ENCODE data around the gene CHCHD4.
"Not testable (repeated sequence)": the region's sequence is repeated elsewhere in the genome, so short reads cannot be mapped to it uniquely, and the experiment has no call there.

Gene CHCHD4

DNA sequence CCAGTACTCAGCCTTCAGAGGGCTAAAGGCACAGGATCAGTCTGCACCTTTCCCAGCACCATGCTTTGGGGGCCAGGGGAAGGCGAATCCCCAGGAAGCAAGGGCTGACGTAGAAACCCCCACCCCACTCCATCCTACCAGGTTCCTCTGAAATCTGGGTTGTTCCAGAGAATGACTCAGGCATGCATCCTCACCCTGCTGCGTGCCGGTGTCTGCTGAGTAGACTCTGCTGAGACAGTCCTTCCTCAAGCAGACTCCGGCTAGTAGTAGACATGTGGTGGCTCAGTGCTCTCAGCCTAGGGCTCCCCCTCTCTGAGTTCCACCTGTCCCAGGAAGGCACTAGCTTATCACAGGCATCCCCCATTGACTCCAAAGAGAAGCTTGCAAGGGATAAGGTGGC, 9.2 kb upstream of the CHCHD4 start:
- no peak for DNase-seq

DNA sequence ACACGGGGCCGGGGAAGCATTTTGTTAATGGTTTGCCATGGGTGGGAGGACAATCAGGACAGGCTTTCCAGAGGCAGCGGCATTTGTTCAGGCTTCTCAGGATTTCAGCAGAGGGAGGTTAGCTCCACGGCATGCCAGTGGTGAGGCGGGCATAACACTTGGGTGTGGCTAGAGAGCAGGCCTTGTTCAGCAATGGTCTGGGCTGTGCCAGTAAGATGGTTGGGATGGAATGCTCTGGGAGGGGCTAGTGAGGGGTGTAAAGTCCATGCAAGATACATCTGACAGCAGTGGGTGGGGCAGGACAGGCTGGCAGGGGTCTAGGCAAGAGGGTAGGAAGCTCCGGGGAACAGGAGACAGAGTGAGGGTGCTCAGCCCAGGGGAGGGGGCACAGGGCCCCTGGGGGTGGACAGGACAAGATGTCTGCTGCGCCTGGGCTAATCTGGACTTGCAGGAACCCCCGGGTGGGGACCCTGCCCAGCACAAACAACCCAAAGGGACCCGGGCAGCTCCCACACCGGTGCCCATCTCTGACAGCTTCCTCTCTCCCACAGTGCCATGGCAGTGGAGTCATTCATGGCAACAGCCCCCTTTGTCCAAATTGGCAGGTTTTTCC, 8.6 kb upstream of the CHCHD4 start:
- no peak for DNase-seq

DNA sequence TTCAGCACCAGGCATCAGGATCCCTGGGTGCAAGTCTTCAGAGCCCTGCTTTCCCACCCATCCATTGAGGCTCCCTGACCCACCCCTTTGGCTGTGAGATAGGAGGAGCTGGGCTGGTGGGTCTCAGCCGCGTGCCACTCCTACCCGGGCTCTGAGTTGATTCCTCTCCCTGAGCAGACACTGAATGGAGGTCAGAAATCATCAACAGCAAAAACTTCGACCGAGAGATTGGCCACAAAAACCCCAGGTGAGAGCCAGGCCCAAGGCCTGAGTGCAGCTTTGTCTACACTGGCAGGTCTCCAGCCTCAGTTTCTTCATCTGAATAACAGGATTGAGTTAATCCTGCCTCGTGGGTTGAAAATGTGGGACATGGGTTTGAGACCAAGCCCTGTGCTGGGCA, 8.0 kb upstream of the CHCHD4 start:
- no peak for DNase-seq

DNA sequence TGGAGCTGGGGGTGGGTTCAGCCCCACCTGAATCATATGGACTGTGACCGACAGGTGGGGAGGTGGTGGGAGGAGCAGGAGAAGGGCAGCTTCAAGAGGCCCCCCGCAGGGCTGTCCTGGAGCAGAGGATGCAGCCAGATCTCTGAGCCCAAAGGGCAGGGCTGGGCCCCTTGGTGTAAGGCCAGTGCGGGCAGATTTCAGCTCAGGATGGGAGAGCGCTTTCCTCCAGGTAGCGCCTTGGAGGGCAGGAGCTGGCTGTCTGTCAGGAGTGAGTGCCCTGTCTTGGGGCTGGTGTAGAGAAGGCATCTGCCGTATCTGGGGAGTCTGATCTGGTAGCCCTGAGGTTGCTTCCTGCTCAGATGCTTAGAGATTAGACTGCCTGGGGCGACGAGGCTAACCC, 7.5 kb upstream of the CHCHD4 start:
- no peak for DNase-seq

DNA sequence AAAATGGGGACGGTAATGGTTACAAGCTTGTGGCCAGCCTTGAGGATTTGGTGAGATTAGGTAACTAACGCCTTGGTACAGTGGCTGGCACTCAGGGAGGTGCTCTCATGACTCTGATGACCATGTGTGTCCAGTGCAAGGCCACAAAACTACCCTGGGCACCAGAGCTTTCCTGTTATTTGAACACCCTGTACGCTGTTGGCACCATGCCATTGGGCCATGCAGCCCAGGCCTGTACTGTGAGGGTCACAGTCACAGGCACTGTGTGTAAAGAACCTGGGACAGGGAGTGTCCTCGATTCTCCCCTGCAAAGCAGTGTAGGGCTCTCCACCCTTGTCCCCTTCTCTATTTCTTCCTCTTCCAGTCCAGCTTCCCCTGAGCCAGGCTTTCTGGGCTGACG, 6.5 kb upstream of the CHCHD4 start:
- DNase-seq: no peak

DNA sequence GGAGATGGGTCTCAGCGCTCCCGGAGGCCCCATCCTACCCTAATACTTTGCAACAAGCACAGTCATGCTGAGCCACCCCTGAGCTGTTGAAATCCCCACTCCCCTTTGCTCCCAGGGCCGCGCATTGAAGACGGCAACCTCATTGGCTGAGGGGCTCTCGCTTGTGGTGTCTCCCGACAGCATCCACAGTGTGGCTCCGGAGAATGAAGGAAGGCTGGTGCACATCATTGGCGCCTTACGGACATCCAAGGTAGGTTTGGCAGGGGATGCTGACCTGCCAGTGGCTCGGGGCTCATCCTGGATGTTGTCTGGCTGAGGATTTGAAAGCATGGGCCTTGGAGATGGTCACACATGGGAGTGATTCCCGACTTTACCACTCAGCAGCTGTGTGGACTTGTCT, 6.0 kb upstream of the CHCHD4 start:
- DNase-seq: no peak

DNA sequence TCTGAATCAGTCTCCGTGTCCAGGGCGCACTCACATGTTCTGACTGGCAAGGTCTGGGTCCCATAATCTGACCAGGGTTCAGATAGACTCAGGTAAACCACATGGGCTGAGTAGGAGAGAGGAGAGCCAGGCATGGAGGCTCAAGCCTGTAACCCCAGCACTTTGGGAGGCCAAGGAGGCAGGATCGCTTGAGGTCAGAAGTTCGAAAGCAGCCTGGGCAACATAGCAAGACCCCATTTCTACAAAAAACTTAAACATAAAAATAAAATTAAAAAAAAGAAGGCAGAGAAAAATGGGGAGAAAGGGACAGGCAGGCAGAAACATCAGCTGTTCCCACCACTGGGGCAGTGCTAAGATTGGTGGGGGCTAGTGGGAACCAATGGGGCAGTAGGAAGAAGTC, 5.6 kb upstream of the CHCHD4 start:
- no peak for DNase-seq

DNA sequence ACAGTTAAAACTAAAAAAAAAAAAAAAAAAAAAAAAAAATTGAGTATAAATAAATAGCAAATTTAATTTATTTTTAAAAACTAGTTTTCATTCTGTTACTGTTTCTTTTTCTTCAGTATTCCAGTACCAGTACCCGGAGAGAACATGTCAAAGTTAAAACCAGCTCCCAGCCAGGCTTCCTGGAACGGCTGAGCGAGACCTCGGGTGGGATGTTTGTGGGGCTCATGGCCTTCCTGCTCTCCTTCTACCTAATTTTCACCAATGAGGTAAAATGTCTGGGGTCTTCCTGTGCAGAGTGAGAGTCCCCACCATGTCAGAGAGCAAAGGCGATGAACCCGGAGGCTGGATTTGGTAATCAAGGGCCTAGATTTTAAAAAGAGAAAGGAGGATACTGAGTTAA, 4.6 kb upstream of the CHCHD4 start:
- DNase-seq: no peak

DNA sequence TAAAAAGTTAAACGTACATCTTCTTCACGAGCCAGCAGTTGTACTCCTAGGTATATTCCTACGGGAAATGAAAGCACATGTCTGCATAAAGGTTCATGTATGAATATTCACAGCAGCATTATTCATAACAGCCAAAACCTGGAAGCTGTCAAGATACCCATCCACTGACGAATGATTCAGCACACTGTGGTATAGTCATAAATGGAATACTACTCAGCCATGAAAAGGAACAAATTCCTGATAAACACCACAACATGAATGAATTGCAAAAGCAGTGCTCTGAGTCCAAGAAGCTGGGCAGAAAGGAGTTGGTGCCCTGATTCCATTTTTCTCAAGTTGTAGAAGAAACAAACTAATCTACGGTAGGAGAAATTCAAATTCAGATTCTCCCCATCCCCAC, 4.1 kb upstream of the CHCHD4 start:
- DNase-seq: no peak

DNA sequence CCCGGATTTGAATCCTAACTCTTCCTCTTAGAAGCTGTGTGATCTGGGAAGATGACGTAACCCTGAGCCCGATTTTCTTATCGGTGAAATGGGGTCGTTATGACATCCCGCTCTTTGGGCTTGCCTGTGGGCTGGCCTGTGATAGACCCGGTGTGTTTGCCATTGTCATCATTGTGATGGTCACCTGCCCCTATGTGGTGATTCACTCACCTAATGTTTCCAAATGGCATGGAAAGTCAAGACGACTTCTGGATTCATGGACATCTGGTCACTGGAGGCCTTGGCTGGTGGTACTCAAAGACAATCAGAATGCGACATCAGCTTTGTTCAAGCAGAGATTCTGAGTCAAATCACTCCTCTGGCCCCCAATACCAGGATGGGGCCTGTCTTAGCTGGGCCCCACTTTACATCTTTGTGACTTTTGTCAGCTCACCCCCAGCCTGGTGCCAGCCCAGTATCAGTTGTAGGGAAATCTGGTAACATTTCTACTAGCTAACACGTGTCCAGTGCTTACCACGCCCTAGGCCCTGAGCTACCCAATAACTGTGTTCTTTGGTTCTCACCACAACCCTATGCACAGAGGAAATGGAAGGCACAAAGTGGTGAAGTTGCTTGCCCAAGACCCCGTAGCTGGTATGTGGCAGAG, 3.0 kb upstream of the CHCHD4 start:
- DNase-seq: no peak

DNA sequence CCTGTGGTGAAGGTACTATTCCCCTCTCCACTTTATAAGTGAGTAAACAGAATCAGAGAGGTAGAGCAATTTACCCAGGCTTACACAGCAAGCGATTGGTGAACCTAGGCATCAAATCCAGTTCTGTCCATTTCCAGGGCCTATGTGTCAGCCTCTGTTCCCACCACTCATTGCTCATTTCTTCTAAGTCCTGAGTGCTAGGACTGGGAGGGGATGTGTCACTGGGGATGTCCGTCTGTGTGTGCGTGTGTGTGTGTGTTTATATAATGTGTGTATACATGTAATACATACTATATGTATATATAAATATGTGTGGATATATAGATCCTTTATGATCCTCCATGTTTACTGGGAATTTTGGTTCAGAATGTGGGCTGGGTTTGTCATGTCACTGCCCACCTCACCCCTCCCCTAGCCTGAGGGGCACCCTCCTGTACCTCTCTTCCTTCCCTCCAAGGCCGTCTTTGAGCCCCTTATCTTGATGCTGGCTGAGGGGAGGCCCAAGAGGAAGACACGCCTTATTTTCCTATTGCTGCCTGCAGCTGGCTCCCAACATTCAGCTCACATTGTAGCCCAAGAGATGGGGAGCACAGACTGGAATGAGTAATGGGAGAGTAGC, 2.3 kb upstream of the CHCHD4 start:
- DNase-seq: no peak

DNA sequence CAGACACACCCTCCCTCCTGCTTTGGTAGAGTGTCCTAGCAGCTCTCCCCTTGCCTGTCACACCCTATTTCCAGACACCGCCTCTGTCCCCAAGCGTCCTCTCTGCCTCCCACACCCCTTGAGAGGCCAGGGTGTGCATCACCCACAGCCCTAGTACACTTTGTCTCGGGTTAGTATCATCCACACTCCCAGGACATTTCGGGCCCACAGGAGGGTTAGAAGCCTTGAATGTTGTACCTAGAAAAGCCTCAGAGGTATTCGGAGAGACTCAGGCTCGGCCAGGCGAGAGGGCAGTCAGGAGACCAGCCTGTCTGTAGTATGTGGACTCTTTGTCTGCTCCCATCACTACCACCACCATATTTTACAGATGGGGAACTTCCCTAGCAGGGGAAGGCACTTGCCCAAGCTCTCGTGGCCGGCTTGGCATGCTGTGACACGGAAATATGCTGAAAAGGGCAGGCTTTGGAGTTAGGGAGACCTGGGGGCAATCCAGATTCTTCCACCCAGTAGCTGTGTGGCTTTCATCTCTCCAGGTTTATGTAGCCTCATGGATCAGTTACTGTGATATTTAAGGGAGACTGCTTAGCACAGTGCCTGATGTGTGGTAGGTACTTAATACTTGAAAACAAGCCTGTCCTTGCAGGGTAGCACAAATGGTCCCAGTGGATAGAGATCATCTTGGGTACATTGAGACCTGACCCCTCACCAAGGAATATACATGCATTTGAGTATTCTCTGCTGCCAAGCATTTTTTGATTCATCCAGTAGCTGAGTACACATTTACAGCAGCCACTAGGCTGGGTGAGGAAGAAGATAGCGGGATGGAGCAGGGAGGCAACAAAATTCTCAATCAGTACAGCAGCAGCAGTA, 1.6 kb upstream of the CHCHD4 start:
- no peak for DNase-seq

DNA sequence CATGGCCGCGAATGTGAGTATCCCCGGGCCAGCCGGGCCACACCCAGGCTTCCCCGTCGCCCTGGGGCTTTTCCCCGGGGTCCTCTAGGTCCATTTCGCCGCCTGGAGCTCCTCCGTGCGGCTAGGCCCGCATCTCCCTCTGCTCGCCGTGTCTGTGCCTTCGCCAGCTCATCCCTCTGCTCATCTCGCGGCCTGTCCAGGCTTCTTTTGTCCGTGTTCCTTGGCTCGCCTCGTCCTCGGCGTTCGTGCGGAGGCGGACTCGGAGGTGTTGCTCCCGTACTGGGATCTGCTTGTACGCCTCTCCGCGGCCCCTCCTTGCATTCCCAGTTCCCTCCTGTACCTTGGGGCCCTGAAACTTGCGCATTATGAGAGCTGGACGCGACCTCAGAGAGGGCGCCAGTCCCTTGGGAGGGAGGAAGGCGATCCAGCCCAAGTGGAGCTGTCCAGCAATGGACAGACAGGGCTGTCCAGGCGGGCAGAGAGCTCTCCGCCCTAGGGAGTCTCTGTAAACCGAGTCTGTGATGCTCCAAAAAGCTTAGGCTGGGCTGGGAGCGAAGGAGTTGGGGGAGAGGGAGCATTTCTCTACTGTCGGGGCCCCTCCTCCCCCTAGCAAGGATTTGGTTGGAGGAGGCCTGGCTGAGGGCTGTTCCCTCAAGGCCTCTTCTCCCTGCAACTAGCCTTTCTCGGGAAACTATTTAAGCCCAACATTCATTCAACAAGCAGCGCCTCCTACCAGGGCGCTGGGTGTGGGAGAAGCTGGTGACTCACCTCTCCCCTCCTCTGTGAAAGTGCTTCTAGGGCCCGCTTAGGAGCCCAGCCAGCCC, 735 bp upstream of the CHCHD4 start:
- no peak for DNase-seq

DNA sequence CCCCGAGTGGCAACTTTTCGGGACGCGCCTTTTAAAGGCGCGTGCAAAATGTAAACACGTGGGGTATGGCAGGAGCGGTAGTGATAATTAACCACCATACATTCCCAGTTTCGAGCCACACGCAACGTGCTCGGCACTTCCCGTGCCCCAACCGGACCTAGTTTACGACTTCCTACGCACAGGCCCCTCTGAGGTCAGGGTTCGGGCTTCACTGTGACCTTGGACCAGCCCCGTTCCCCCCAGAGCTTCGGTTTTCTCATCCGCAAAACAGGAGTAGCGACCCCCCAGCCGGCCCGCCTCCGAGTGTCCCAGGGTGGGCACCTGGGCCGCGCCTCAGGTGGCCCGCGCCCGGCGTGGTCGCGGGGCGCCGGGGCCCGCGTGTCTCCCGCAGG, 451 bp downstream of the CHCHD4 start:
- no peak for DNase-seq

DNA sequence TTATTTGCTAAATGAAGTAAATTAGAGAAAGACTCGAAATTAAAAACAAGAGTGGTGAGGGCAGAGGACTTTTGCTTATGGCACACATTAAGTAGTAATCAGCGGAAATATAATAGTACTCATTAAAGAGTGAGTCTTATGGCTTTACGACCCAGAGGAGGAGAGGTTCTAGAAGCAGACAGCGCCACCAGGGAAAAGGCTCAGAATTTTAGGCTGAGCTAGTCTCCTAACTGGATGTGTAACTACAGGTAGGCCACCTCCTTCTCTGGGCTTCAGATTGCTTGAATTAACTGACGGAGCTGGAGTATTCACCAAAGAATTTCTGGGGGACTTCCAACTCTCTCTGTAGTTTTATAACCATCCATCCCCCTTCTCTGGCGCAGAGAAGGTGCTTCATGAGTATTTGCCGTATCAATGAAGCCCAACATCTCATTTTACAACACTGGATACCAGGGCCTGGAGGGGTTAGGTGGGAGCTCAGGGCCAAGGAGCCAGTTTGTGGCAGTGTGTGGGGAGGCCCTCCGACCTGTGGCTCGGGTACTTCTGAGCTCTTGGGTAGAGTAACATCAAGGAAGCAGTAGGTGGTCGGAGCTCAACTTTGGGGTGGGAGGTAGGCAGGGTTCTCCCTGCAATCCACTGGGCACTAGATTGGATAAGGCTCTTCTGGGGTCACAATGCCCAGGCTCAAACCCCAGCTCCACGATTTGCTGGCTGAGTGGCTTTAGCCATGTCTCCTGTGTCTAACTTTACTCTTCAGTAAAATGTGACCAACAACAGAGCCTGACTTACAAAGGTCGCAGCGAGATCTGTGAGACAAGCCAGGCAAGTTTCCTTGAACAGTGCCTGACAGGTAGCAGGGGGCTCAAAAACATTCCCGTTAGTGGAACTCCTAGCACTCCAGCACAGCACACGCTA, 1.1 kb downstream of the CHCHD4 start:
- DNase-seq: no peak

DNA sequence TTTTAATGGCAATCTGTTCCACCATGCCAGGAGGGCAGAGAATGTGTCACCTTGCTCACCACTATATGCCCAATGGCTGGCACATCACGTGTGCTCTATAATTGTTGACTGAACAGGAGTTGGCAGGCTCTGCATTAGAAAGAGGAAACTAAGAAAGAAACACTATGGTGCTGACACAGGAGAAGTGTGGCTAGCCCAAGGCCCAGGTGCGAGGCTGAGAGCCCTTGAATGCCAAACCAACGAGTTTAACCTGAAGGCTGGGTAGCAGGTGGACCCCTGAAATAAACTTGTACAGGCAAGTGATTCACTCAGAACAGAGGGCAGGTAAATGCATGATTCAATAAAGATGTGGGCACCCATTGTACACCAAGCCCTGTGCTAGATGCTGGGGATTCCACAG, 2.4 kb downstream of the CHCHD4 start:
- no peak for DNase-seq

DNA sequence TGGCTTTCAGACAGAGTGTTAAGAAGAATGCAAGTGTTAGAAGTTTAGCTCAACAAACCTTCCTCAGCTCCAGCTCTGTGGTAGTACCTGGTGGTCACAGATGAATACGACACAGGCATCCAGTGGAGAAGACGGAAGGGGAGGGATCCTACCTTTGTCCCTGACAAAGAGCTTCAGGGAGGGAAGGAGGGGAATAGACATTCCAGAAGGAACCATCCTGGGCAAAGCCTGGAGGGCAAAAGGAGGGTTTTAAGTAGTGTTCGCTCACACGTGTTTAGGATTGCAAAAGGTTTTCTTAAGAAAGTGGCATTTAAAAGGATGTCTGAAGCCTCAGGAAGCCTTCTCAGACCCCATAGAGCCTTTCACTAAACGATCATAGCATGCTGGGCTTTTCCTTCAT, 2.8 kb downstream of the CHCHD4 start:
- DNase-seq: no peak

DNA sequence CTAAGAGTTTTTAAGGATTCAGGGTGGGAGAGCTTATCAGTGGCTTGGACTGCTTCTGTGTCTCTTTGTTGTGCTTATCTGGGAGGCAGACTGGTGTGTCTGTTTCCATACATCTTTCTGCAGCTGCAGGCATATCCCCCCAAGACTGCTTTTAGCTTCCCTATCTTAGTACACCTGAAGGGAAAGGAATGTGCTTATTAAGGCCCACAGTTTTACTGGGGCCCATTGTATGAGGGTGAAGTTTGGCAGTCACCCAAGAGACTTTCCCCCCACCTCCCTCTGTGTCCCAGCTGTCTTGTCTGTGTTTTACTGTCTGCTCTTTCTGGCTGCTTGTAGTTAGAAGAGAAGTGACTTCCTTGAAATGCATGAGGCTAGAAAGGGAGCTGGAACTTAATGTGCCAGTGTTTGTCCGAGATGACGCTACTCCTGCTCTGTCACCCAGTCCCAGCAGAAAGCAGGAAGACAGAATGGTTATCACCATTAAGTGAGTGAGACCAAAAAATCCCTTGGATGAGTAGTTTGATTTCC, 3.7 kb downstream of the CHCHD4 start:
- DNase-seq: not testable (repeated sequence)

DNA sequence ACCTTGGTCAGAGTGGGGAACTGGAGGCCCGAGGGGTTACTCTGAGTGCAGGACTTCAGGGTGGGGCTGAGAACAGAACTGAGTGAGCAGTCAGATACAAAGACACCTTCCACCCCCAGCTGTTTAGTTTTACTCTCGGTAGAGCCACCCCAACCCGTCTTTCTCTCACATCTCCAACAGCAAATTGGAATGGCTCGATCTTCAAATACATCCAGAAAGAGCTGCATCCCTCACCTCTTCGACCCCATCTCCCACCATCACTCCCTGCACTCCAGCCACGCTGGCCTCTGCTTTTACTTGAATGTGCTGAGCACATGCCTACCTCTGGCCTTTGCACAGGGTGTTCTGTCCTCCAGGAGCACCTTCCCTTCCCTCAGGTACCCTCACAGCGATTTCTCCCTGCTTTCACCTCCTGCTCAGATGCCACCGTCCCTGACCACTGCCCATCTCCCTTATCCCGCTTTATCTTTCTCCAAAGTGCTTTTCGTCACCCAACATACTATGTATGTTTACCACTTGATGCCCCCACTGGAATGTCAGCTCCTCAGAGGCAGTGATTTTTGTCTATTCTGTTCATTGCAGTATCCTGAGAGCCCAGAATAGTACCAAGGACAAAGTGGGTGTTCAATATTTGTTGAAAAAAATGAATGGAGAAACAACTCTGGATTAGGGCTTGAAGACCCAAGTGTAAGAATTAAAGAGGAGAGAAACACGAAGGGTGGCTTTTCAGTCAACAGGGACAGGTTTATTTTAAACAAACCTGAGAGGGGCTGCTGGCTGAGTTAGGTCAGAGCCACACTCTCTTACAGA, 4.4 kb downstream of the CHCHD4 start:
- DNase-seq: no peak

DNA sequence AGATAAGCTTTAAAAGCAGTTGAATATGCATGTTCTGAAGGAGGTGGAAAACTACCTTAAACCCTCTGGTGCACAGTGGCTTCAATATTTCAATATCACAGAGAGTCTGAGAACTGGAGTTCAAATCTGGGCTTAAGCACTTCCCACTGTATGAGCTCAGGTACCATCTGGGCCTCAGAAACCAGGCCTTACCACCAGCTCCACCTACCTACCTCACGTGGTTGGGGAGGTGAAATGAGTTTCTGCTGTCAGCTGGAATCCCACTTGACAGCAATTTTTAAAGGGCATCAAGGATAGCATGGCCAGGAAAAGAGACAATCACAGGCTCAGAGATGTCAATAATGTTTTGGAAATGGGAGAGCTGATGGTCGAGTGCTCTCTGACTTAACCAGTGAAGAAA, 5.0 kb downstream of the CHCHD4 start:
- DNase-seq: no peak
